ENCODE measurements around the gene MT4. TPM values are rescaled to one million over a fixed set of nuclear protein-coding genes. Genes with fewer than 3 reads are reported as not detected.
A peak's percentile ranks its signal among the peaks of the same experiment; 100 is the strongest.

Gene MT4
- total and polyA plus RNA-seq, 11 donors = not detected

DNA sequence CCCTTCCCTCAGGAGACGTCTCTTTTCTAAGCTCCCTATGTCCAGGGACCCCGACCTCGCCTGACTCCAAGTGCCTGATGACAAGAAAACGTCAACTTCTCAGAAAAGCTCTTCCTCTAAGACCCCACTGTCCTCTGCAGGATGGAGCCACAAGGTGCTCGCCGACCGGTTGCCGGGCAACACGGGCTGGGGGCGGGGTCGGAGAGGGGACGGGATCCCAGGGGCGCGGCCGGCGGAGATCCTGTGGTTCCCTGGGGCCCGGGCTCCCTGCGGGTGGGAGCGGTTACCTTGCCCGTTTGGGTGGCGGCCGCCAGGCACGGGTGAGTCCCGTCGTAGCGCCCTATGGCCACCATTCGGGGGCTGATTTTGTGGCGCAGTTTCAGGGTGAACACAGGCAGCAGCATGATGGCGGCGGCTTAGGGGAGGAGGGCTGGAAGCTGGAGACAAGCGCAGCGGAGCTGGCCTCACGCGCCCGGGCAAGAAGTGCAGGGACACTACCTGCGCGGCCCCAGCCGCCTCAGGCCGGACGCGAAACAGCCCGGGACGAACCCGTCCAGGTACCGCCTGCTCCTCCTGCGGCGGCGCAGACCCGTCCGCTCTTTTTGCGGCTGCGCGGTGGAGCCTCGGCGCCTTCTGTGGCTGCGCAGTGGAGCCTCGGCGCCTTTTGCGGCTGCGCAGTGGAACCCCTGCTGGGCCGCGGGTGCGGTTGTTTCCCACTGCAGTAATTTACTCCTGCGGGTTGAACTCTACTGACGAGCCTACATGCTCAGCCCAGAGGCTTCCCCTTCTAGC lies 45.2 kb upstream of the MT4 start, which contains the start of gene BBS2:
BBS2 (minus strand) TSS at position 566 of the 792 bp plus-strand sequence; CDS start at position 404, 162 bp downstream.
- TF ChIP-seq, protein P1, sequence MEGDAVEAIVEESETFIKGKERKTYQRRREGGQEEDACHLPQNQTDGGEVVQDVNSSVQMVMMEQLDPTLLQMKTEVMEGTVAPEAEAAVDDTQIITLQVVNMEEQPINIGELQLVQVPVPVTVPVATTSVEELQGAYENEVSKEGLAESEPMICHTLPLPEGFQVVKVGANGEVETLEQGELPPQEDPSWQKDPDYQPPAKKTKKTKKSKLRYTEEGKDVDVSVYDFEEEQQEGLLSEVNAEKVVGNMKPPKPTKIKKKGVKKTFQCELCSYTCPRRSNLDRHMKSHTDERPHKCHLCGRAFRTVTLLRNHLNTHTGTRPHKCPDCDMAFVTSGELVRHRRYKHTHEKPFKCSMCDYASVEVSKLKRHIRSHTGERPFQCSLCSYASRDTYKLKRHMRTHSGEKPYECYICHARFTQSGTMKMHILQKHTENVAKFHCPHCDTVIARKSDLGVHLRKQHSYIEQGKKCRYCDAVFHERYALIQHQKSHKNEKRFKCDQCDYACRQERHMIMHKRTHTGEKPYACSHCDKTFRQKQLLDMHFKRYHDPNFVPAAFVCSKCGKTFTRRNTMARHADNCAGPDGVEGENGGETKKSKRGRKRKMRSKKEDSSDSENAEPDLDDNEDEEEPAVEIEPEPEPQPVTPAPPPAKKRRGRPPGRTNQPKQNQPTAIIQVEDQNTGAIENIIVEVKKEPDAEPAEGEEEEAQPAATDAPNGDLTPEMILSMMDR (IDR thresholded peaks at IDR 0.05) = peak in 2 of 12 donors; percentile 9 to 12
- TF ChIP-seq POLR2A (IDR thresholded peaks at IDR 0.05) = peak in 1 of 2 donors; percentile 86
- Histone ChIP-seq H3K36me3 (no peaks in the 10 kb centered on the region), H3K9me3 (no peaks in the 10 kb centered on the region), H3K27me3 (no peaks in the 10 kb centered on the region), H3K27ac (peak within 1 kb of the TSS; percentile 64 to 94 (median 87)), H3K4me3 (peak within 1 kb of the TSS; percentile 45 to 100 (median 90)), H3K4me1 (peaks cover 0 to 48% (median 32%) of the 10 kb centered on the region in 12 donors)
- peak; percentile 91 to 96 (median 93) for DNase-seq
- ATAC-seq = peak; percentile 92 to 98 (median 97)
- intact Hi-C loops (cut with DNase I) = loop anchor here in 6 of 10 donors (5.0 to 10.0 kb wide), 3 partner anchors 83 to 163 kb away; partner anchors contain the start of genes MT2A (in 2 of the 6) and MT1X (in 1 of the 6)
- 0 to 1% (median 0%) methylated on average over 28 to 65 of the region's 65 CpGs for WGBS, 4 donors

DNA sequence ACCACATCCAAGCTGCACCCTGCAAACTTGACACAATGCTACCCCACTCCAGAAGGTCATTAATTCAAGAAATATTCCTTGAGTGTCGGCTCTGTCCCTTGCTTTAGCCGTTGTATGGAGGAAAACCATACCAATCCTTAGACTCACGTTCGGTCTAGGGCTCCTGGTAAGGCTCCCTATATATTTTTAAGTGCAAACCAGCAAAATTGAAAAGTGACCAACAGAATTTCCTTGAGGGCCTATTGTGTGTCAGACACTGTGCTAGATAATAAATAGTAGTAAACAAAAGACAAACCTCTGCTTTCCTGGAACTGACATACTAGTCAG lies 44.7 kb upstream of the MT4 start:
- H3K27ac ChIP-seq = peak overlapping the region; percentile 64 to 94 (median 87)
- no peak for DNase-seq
- H3K9me3 ChIP-seq = no peaks in the 10 kb centered on the region
- TF ChIP-seq, protein P1 (IDR thresholded peaks at IDR 0.05) = no peak
- no peak for TF ChIP-seq POLR2A (IDR thresholded peaks at IDR 0.05)
- no peaks in the 10 kb centered on the region for H3K27me3 ChIP-seq
- intact Hi-C loops (cut with DNase I) = loop anchor here in 1 of 10 donors (5.0 kb wide), 1 partner anchor 162 kb away; the partner anchor contains the start of gene MT1X
- H3K4me1 ChIP-seq = peaks cover 0 to 46% (median 31%) of the 10 kb centered on the region in 12 donors
- WGBS, 4 donors = 25 to 42% (median 32%) methylated on average over 4 of the region's 4 CpGs
- peak overlapping the region; percentile 45 to 100 (median 90) for H3K4me3 ChIP-seq
- no peak for ATAC-seq
- H3K36me3 ChIP-seq = no peaks in the 10 kb centered on the region

DNA sequence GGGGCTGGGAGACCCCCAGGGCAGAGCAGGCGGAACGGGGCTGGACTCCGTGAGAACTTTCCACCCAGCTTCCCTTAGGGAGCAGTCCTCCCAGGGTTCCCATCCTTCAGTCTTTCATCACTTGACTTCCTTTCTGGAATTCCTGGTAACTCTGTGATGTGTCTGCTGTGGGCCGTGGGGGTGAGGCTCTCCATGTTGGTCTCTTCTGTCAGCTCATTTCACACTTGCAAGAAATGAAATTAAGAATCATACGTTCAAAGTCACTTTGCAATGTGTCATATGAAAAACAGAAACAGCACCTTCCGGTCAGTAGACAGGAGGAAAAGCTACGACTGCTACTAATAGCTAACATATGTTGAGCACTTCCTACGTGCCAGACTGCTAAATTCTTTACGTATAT lies 39.6 kb upstream of the MT4 start:
- TF ChIP-seq, protein P1 (IDR thresholded peaks at IDR 0.05) = no peak
- no peak for TF ChIP-seq POLR2A (IDR thresholded peaks at IDR 0.05)
- no peak for ATAC-seq
- Histone ChIP-seq H3K27ac (no peak overlapping the region), H3K9me3 (no peaks in the 10 kb centered on the region), H3K4me3 (no peak overlapping the region), H3K4me1 (peaks cover 0 to 6% (median 3%) of the 10 kb centered on the region in 12 donors), H3K36me3 (no peaks in the 10 kb centered on the region), H3K27me3 (peaks cover 0 to 3% (median 0%) of the 10 kb centered on the region in 9 donors)
- intact Hi-C loops (cut with DNase I) = no loop called here
- 59 to 69% (median 63%) methylated on average over 9 of the region's 9 CpGs for WGBS, 4 donors
- DNase-seq = no peak

- intact Hi-C loops (cut with DNase I) = no loop called here
- no peak overlapping the region for H3K27ac ChIP-seq
- no peaks in the 10 kb centered on the region for H3K36me3 ChIP-seq
- no peaks in the 10 kb centered on the region for H3K9me3 ChIP-seq
- peaks cover 0 to 13% (median 4%) of the 10 kb centered on the region in 9 donors for H3K27me3 ChIP-seq
- DNase-seq = no peak
- H3K4me3 ChIP-seq = no peak overlapping the region
- H3K4me1 ChIP-seq = no peaks in the 10 kb centered on the region
- TF ChIP-seq, protein P1 (IDR thresholded peaks at IDR 0.05) = no peak
- TF ChIP-seq POLR2A (IDR thresholded peaks at IDR 0.05) = no peak
- 88 to 94% (median 89%) methylated on average over 1 of the region's 1 CpG for WGBS, 4 donors
- ATAC-seq = no peak
Observed at GRCh38 chr16:56530872-56531271, 34.0 kb upstream of the MT4 start.

Data from heart left ventricle (tissue), 16 donors.